GM23338 (cell line): ENCODE data around the gene NACA2. TPM values are rescaled to one million over a fixed set of nuclear protein-coding genes. Genes with fewer than 3 reads are reported as not detected.

Experiments
- ATAC-seq: fragments of 200-7000 bp; cut with Tn5 transposase; 3 replicates; pipeline ENCODE4 v1.9.1; 2020
- DNase-seq: peaks from one replicate; pipeline ENCODE4 v3.0.0-alpha.2; 2015; ENCODE audit warnings: low spot score
- H2AFZ ChIP-seq: fragments of 200-600 bp; sonication (generic); 2 replicates; pipeline ENCODE4 v1.8.0; 2016; ENCODE audit warnings: antibody characterized with exemption, mild to moderate bottlenecking, moderate library complexity
- H3F3A ChIP-seq: fragments of 200-600 bp; sonication (generic); replicated peaks from 2 replicates; pipeline ENCODE4 v1.8.0; 2017; ENCODE audit warnings: antibody characterized with exemption, mixed run types, low read depth
- H3K27ac ChIP-seq: fragments of 200-600 bp; sonication (generic); 2 replicates; pipeline ENCODE4 v1.6.1; 2016; ENCODE audit warnings: low read depth
- H3K27me3 ChIP-seq: fragments of 200-600 bp; sonication (generic); 2 replicates; pipeline ENCODE4 v1.8.0; 2016; ENCODE audit warnings: mild to moderate bottlenecking, mixed run types, moderate library complexity; ENCODE audit not compliant: insufficient read depth
- H3K36me3 ChIP-seq: fragments of 200-600 bp; sonication (generic); 2 replicates; pipeline ENCODE4 v1.8.0; 2016; ENCODE audit warnings: mild to moderate bottlenecking; ENCODE audit not compliant: insufficient read depth
- H3K4me1 ChIP-seq: fragments of 200-600 bp; sonication (generic); 2 replicates; pipeline ENCODE4 v1.8.0; 2016; ENCODE audit warnings: mild to moderate bottlenecking, moderate library complexity; ENCODE audit not compliant: insufficient read depth
- H3K4me2 ChIP-seq: fragments of 200-600 bp; sonication (generic); 2 replicates; pipeline ENCODE4 v1.7.1; 2017; ENCODE audit warnings: mixed run types
- H3K4me3 ChIP-seq: fragments of 200-600 bp; sonication (generic); 2 replicates; pipeline ENCODE4 v1.6.1; 2016; ENCODE audit warnings: mixed run types
- H3K79me2 ChIP-seq: fragments of 200-600 bp; sonication (generic); replicated peaks from 2 replicates; pipeline ENCODE4 v1.8.0; 2017; ENCODE audit warnings: mild to moderate bottlenecking; ENCODE audit not compliant: insufficient read depth
- H3K9me2 ChIP-seq: fragments of 200-600 bp; sonication (generic); 2 replicates; pipeline ENCODE4 v1.8.0; 2017; ENCODE audit not compliant: insufficient read depth
- H4K20me1 ChIP-seq: fragments of 200-600 bp; sonication (generic); replicated peaks from 2 replicates; pipeline ENCODE4 v1.8.0; 2017; ENCODE audit warnings: mild to moderate bottlenecking; ENCODE audit not compliant: insufficient read depth
- H3K27ac Mint-ChIP-seq: 2 replicates; pipeline ENCODE4 v1.8.0; 2020; ENCODE audit warnings: inconsistent platforms, mild to moderate bottlenecking, moderate library complexity, mixed read lengths
- H3K27me3 Mint-ChIP-seq: 3 replicates; pipeline ENCODE4 v1.8.0; 2022; ENCODE audit warnings: low read depth, mild to moderate bottlenecking, moderate library complexity, mixed read lengths, inconsistent platforms; ENCODE audit not compliant: insufficient read depth, poor library complexity
- H3K36me3 Mint-ChIP-seq: 3 replicates; pipeline ENCODE4 v1.8.0; 2021; ENCODE audit warnings: low read depth, mild to moderate bottlenecking, inconsistent platforms, moderate library complexity, mixed read lengths
- H3K4me1 Mint-ChIP-seq: 3 replicates; pipeline ENCODE4 v1.8.0; 2020; ENCODE audit warnings: mild to moderate bottlenecking, inconsistent platforms, mixed read lengths
- H3K4me3 Mint-ChIP-seq: 3 replicates; pipeline ENCODE4 v1.8.0; 2021; ENCODE audit warnings: moderate library complexity, mild to moderate bottlenecking, inconsistent platforms, mixed read lengths
- H3K9me3 Mint-ChIP-seq: 3 replicates; pipeline ENCODE4 v1.8.0; 2020; ENCODE audit warnings: moderate library complexity, mild to moderate bottlenecking, inconsistent platforms, mixed read lengths
- CREB1 ChIP-seq: fragments of 250-450 bp; sonication (Bioruptor Pico); IDR thresholded peaks from 2 replicates; pipeline ENCODE4 v1.5.0; 2020; ENCODE audit warnings: low read depth, mild to moderate bottlenecking, moderate library complexity
- CTCF ChIP-seq, 2 experiments: fragments of 200-600 bp in 1 of 2; sonication (generic) in 1 of 2; conservative IDR thresholded peaks; 2 replicates each; pipeline versions ENCODE4 v1.5.1 to v1.6.1; 2016 to 2017; ENCODE audit warnings: antibody characterized with exemption in 2 of 2, low read depth in 2 of 2, mild to moderate bottlenecking in 2 of 2, moderate library complexity in 1 of 2
- ETS1 ChIP-seq: IDR thresholded peaks from 2 replicates; pipeline ENCODE4 v1.6.1; 2016; ENCODE audit warnings: antibody characterized with exemption
- EZH2 ChIP-seq: fragments of 200-600 bp; sonication (generic); IDR thresholded peaks from one replicate; pipeline ENCODE4 v1.8.0; 2017; ENCODE audit warnings: antibody characterized with exemption, mild to moderate bottlenecking, low read depth; ENCODE audit not compliant: unreplicated experiment
- EZH2phosphoT487 ChIP-seq: fragments of 200-600 bp; sonication (generic); IDR thresholded peaks from one replicate; pipeline ENCODE4 v1.8.1; 2018; ENCODE audit warnings: antibody characterized with exemption; ENCODE audit not compliant: unreplicated experiment
- JUNB ChIP-seq: IDR thresholded peaks from one replicate; pipeline ENCODE4 v1.6.1; 2016; ENCODE audit warnings: antibody characterized with exemption; ENCODE audit not compliant: unreplicated experiment
- NANOG ChIP-seq: IDR thresholded peaks from 2 replicates; pipeline ENCODE4 v1.6.1; 2016; ENCODE audit warnings: antibody characterized with exemption, borderline replicate concordance
- POLR2AphosphoS5 ChIP-seq: IDR thresholded peaks from 2 replicates; pipeline ENCODE4 v1.6.1; 2016; ENCODE audit warnings: antibody characterized with exemption, low read depth
- REST ChIP-seq: IDR thresholded peaks from one replicate; pipeline ENCODE4 v1.6.1; 2018; ENCODE audit warnings: antibody characterized with exemption; ENCODE audit not compliant: unreplicated experiment
- STAT1 ChIP-seq: IDR thresholded peaks from one replicate; pipeline ENCODE4 v1.6.1; 2016; ENCODE audit warnings: antibody characterized with exemption; ENCODE audit not compliant: unreplicated experiment
- ZNF331 ChIP-seq: fragments of 250-450 bp; sonication (Bioruptor Pico); IDR thresholded peaks from 2 replicates; pipeline ENCODE4 v1.5.0; 2020; ENCODE audit warnings: low read depth, mild to moderate bottlenecking, moderate library complexity
- ZNF462 ChIP-seq: fragments of 250-450 bp; sonication (Bioruptor Pico); IDR thresholded peaks from 2 replicates; pipeline ENCODE4 v1.5.0; 2020; ENCODE audit warnings: mild to moderate bottlenecking, moderate library complexity
- polyA plus RNA-seq: library from polyadenylated mRNA; unstranded; fragments of >200 nt; fragmentation: Nextera tagmentation; extraction: Ambion mirVana; gene quantifications from 2 replicates; pipeline ENCODE4 v1.2.1, GENCODE V29; 2016
- total RNA-seq: library from RNA; depleted of rRNA; stranded (reverse); fragments of >200 nt; shearing (Covaris generic); gene quantifications from 2 replicates; pipeline ENCODE4 v1.2.3, GENCODE V29; 2014

NACA2 gene
- total and polyA plus RNA-seq, 2 experiments from 2014 or later, result 0.65 TPM; not detected in 1

- Histone ChIP-seq H3K79me2 (no peaks in the 10 kb centered on the region), H3K4me1 (no peaks in the 10 kb centered on the region), H2AFZ (no peak overlapping the region), H3K27me3 (no peaks in the 10 kb centered on the region), H3K4me2 (no peak overlapping the region), H3K27ac (no peak overlapping the region), H3K9me2 (no peaks in the 10 kb centered on the region), H3K36me3 (no peaks in the 10 kb centered on the region), H3F3A (no peaks in the 10 kb centered on the region), H4K20me1 (no peaks in the 10 kb centered on the region), H3K4me3 (no peak overlapping the region)
- DNase-seq (no peak), ATAC-seq (no peak)
- peaks cover 5% of the 10 kb centered on the region; the same call in 2 of the 3 replicates for H3K9me3 Mint-ChIP-seq
- H3K27me3 Mint-ChIP-seq, result no peaks in the 10 kb centered on the region
- no peaks in the 10 kb centered on the region for H3K4me1 Mint-ChIP-seq
- no peak for TF ChIP-seq ZNF331
- TF ChIP-seq CREB1, result no peak
- TF ChIP-seq JUNB, result no peak
- no peak for TF ChIP-seq REST
- TF ChIP-seq EZH2, result no peak
- TF ChIP-seq CTCF (conservative IDR thresholded peaks at IDR 0.05; ENCODE audit: low read depth in 2 of 2), result no peak
- no peak for TF ChIP-seq POLR2AphosphoS5
- TF ChIP-seq STAT1, result no peak
- no peak for TF ChIP-seq ZNF462 (CRISPR knock-in tag)
- no peak for TF ChIP-seq ETS1
- no peak for TF ChIP-seq NANOG
- TF ChIP-seq EZH2phosphoT487, result no peak
- no peaks in the 10 kb centered on the region for H3K36me3 Mint-ChIP-seq
- no peak overlapping the region for H3K27ac Mint-ChIP-seq
- no peak overlapping the region for H3K4me3 Mint-ChIP-seq
These were observed 47.1 kb upstream of the NACA2 start for GRCh38 chr17:61638087-61638486.
